Neuronal stem cell (in vitro differentiated cells): ENCODE measurements around the gene PRKN.

Experiments
- DNase-seq: peaks from one replicate; pipeline ENCODE4 v3.0.0-alpha.2; 2013; ENCODE audit warnings: low spot score
- H2AFZ ChIP-seq: one replicate; pipeline ENCODE4 v1.6.1; 2013; ENCODE audit warnings: mild to moderate bottlenecking, low read length, inconsistent platforms
- H2AK5ac ChIP-seq: 2 replicates; pipeline ENCODE4 v1.6.1; 2013; ENCODE audit warnings: low read depth, mild to moderate bottlenecking, inconsistent platforms, low read length, moderate library complexity, mixed read lengths
- H2BK120ac ChIP-seq: 2 replicates; pipeline ENCODE4 v1.6.1; 2013; ENCODE audit warnings: low read depth, mild to moderate bottlenecking, inconsistent platforms, low read length, moderate library complexity, mixed read lengths
- H2BK12ac ChIP-seq: one replicate; pipeline ENCODE4 v1.6.1; 2013; ENCODE audit warnings: low read length, inconsistent platforms
- H2BK15ac ChIP-seq: 2 replicates; pipeline ENCODE4 v1.6.1; 2013; ENCODE audit warnings: mild to moderate bottlenecking, low read length, inconsistent platforms, mixed read lengths
- H2BK5ac ChIP-seq: one replicate; pipeline ENCODE4 v1.6.1; 2013; ENCODE audit warnings: inconsistent platforms, mild to moderate bottlenecking, low read length, moderate library complexity
- H3K14ac ChIP-seq: one replicate; pipeline ENCODE4 v1.6.1; 2013; ENCODE audit warnings: low read length, inconsistent platforms
- H3K18ac ChIP-seq: 2 replicates; pipeline ENCODE4 v1.6.1; 2013; ENCODE audit warnings: low read length, inconsistent platforms
- H3K23ac ChIP-seq: 2 replicates; pipeline ENCODE4 v1.6.1; 2013; ENCODE audit warnings: low read depth, mild to moderate bottlenecking, mixed read lengths, low read length, inconsistent platforms; ENCODE audit not compliant: poor library complexity
- H3K27ac ChIP-seq: replicated peaks from 3 replicates; pipeline ENCODE4 v1.5.1; 2013; ENCODE audit warnings: low read length, inconsistent platforms
- H3K27me3 ChIP-seq, 3 experiments: 2 replicates each; pipeline ENCODE4 v1.6.1; 2013; ENCODE audit warnings: low read length in 3 of 3, mild to moderate bottlenecking in 2 of 3, inconsistent platforms in 1 of 3, low read depth in 1 of 3, mixed read lengths in 1 of 3, moderate library complexity in 1 of 3; ENCODE audit not compliant: control insufficient read depth in 3 of 3, insufficient read depth in 3 of 3
- H3K36me3 ChIP-seq, 2 donors: replicated peaks in 1 of 2; 2 replicates each; pipeline ENCODE4 v1.6.1; 2013; ENCODE audit warnings: low read length in 2 of 2; ENCODE audit not compliant: control insufficient read depth in 2 of 2, insufficient read depth in 2 of 2
- H3K4ac ChIP-seq: 2 replicates; pipeline ENCODE4 v1.6.1; 2013; ENCODE audit warnings: inconsistent platforms, mild to moderate bottlenecking, low read length, moderate library complexity
- H3K4me1 ChIP-seq, 2 donors: 1 replicate in 1 of 2; 2 replicates in 1 of 2; pipeline ENCODE4 v1.6.1; 2013; ENCODE audit warnings: low read length in 2 of 2, low read depth in 1 of 2; ENCODE audit not compliant: control insufficient read depth in 2 of 2, insufficient read depth in 1 of 2
- H3K4me2 ChIP-seq: one replicate; pipeline ENCODE4 v1.6.1; 2013; ENCODE audit warnings: mild to moderate bottlenecking, low read length, inconsistent platforms; ENCODE audit not compliant: insufficient read depth, poor library complexity, severe bottlenecking
- H3K4me3 ChIP-seq, 2 donors: 2 replicates each; pipeline ENCODE4 v1.5.1; 2013; ENCODE audit warnings: low read length in 2 of 2, mild to moderate bottlenecking in 2 of 2, inconsistent platforms in 1 of 2, moderate library complexity in 1 of 2
- H3K79me1 ChIP-seq: one replicate; pipeline ENCODE4 v1.6.1; 2013; ENCODE audit warnings: low read depth, mild to moderate bottlenecking, inconsistent platforms, low read length, moderate library complexity
- H3K9ac ChIP-seq: one replicate; pipeline ENCODE4 v1.6.1; 2013; ENCODE audit warnings: mild to moderate bottlenecking, low read depth, low read length, inconsistent platforms; ENCODE audit not compliant: poor library complexity
- H3K9me3 ChIP-seq, 2 donors: replicated peaks in 1 of 2; 2 replicates each; pipeline versions ENCODE3 to v1.6.1; 2013; ENCODE audit warnings: low read length in 2 of 2, mild to moderate bottlenecking in 2 of 2, inconsistent platforms in 1 of 2, low read depth in 1 of 2, mixed read lengths in 1 of 2, moderate library complexity in 1 of 2; ENCODE audit not compliant: control insufficient read depth in 2 of 2, insufficient read depth in 1 of 2
- H4K8ac ChIP-seq: one replicate; pipeline ENCODE4 v1.6.1; 2013; ENCODE audit warnings: low read depth, mild to moderate bottlenecking, inconsistent platforms, low read length, moderate library complexity
- H4K91ac ChIP-seq: one replicate; pipeline ENCODE4 v1.6.1; 2013; ENCODE audit warnings: low read length, low read depth, mild to moderate bottlenecking, inconsistent platforms; ENCODE audit not compliant: poor library complexity
- WGBS, 2 donors: extraction: QIAGEN DNeasy Blood & Tissue Kit; methylation state at CpG; one replicate each; pipeline ENCODE4 v1.1.7; 2013; ENCODE audit warnings: missing lambda C conversion rate in 2 of 2, mixed read lengths in 1 of 2; ENCODE audit not compliant: insufficient read length in 2 of 2, insufficient replicate concordance in 1 of 2; ENCODE audit errors: extremely low coverage in 2 of 2; 5-methylcytosine and 5-hydroxymethylcytosine counted together

Gene PRKN

GRCh38 chr6:162497389-162497788 is 230.2 kb downstream of the PRKN start:
- DNase-seq = no peak
- Histone ChIP-seq H3K9me3 (no peaks in the 10 kb centered on the region), H2AFZ (peak overlapping the region; percentile 7), H3K4me3 (no peak overlapping the region), H3K9ac (no peak overlapping the region), H3K4me2 (no peak overlapping the region), H2BK5ac (no peak overlapping the region), H2BK12ac (no peak overlapping the region), H3K4ac (no peak overlapping the region), H3K18ac (no peak overlapping the region), H2BK120ac (no peak overlapping the region), H3K79me1 (no peaks in the 10 kb centered on the region), H2AK5ac (no peak overlapping the region), H3K14ac (no peak overlapping the region), H3K4me1 (peaks cover 0 to 3% of the 10 kb centered on the region in 2 donors), H3K27ac (no peak overlapping the region), H3K36me3 (no peaks in the 10 kb centered on the region), H2BK15ac (no peak overlapping the region), H3K23ac (no peak overlapping the region), H4K91ac (no peak overlapping the region), H4K8ac (no peak overlapping the region), H3K27me3 (no peaks in the 10 kb centered on the region)
- no CpG with 5 or more reads among the region's 5 CpGs for WGBS, 2 donors

GRCh38 chr6:162493917-162494316 is 233.6 kb downstream of the PRKN start:
- Histone ChIP-seq H3K9ac (no peak overlapping the region), H3K4me1 (peaks cover 5 to 22% of the 10 kb centered on the region in 2 donors), H3K14ac (no peak overlapping the region), H2AK5ac (no peak overlapping the region), H2BK12ac (no peak overlapping the region), H3K9me3 (no peaks in the 10 kb centered on the region), H3K23ac (no peak overlapping the region), H3K27me3 (no peaks in the 10 kb centered on the region), H3K4ac (no peak overlapping the region), H4K91ac (no peak overlapping the region), H3K18ac (no peak overlapping the region), H2AFZ (no peak overlapping the region), H3K79me1 (no peaks in the 10 kb centered on the region), H3K4me3 (no peak overlapping the region), H2BK15ac (no peak overlapping the region), H3K27ac (no peak overlapping the region), H4K8ac (no peak overlapping the region), H2BK5ac (no peak overlapping the region), H3K4me2 (no peak overlapping the region), H3K36me3 (no peaks in the 10 kb centered on the region), H2BK120ac (no peak overlapping the region)
- no peak for DNase-seq
- no CpG with 5 or more reads among the region's 3 CpGs for WGBS, 2 donors

GRCh38 chr6:162491637-162492036 is 235.9 kb downstream of the PRKN start:
- Histone ChIP-seq H3K4ac (no peak overlapping the region), H4K91ac (no peak overlapping the region), H3K9ac (no peak overlapping the region), H3K36me3 (no peaks in the 10 kb centered on the region), H3K79me1 (no peaks in the 10 kb centered on the region), H2BK120ac (no peak overlapping the region), H3K18ac (peak overlapping the region; percentile 74), H2AFZ (no peak overlapping the region), H3K4me2 (no peak overlapping the region), H3K27ac (no peak overlapping the region), H3K23ac (peak overlapping the region; percentile 87), H4K8ac (no peak overlapping the region), H2BK5ac (no peak overlapping the region), H3K4me1 (peaks cover 5 to 22% of the 10 kb centered on the region in 2 donors), H2BK12ac (peak overlapping the region; percentile 33), H2AK5ac (peak overlapping the region; percentile 91), H3K27me3 (no peaks in the 10 kb centered on the region), H3K4me3 (no peak overlapping the region), H3K9me3 (peaks cover 5 to 15% of the 10 kb centered on the region in 2 donors), H3K14ac (peak overlapping the region; percentile 90), H2BK15ac (no peak overlapping the region)
- DNase-seq = no peak
- WGBS, 2 donors = no CpG with 5 or more reads among the region's 9 CpGs

GRCh38 chr6:162489101-162489976 is 238.2 kb downstream of the PRKN start:
- no peaks in the 10 kb centered on the region for H3K36me3 ChIP-seq
- H2AK5ac ChIP-seq = no peak overlapping the region
- peaks cover 5 to 15% of the 10 kb centered on the region in 2 donors for H3K9me3 ChIP-seq
- H2BK12ac ChIP-seq = no peak overlapping the region
- H2AFZ ChIP-seq = no peak overlapping the region
- H3K4me3 ChIP-seq = no peak overlapping the region
- H2BK15ac ChIP-seq = no peak overlapping the region
- peaks cover 5 to 28% of the 10 kb centered on the region in 2 donors for H3K4me1 ChIP-seq
- no peak overlapping the region for H3K14ac ChIP-seq
- H4K8ac ChIP-seq = no peak overlapping the region
- H3K4me2 ChIP-seq = no peak overlapping the region
- H3K18ac ChIP-seq = no peak overlapping the region
- no peak overlapping the region for H2BK5ac ChIP-seq
- no peak overlapping the region for H4K91ac ChIP-seq
- no peaks in the 10 kb centered on the region for H3K79me1 ChIP-seq
- H3K9ac ChIP-seq = no peak overlapping the region
- H3K4ac ChIP-seq = no peak overlapping the region
- peak overlapping the region; percentile 21 for H3K27ac ChIP-seq
- no peak overlapping the region for H3K23ac ChIP-seq
- H2BK120ac ChIP-seq = no peak overlapping the region
- no CpG with 5 or more reads among the region's 5 CpGs for WGBS, 2 donors
- H3K27me3 ChIP-seq = no peaks in the 10 kb centered on the region
- no peak for DNase-seq
